Measurements from ENCODE around the gene SECISBP2.
A peak's percentile ranks its signal among the peaks of the same experiment; 100 is the strongest.
"Not testable (repeated sequence)": the region's sequence is repeated elsewhere in the genome, so short reads cannot be mapped to it uniquely, and the experiment has no call there.

SECISBP2 gene

DNA sequence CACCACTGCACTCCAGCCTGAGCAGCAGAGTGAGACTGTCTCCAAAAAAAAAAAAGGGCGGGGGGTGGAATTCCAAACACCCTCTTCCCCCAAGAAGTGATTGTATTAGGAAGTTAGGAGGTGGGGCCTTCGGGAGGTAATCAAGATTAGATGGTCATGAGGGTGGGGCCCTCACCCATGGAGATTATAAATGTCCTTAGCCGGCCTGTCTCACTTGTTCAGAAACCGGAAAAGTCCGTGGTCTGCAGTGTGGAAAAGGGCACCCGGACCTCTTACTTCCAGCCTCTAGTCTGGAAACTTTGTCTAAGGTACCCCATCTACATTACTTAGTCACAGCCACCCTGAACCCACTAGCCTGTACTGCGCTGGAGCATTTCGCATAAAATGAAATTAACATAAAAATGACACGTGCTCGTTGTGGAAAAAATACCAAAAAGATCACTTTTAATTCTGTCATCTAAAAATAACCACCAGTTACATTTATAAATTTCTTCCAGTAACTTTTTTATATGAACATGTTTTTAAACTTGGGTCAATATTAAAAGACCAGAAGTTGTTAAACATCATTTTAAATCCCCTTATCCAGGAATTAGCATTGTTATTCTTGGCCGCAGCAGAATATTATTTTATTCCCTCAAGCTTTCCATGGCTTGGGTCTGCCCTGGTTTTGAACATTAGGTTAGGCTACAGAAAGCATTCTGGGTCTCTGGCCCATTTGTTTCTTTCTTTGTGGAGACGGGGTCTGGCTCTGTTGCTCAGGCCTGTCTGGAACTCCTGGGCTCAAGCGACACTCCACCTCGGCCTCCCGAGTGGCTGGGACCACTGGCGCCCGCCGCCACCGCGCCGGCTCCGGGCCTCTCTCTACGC, 8.5 kb upstream of the SECISBP2 start:
- DNase-seq (ENCODE audit: low read depth) = no peak

- peak; percentile 100 for DNase-seq (ENCODE audit: low read depth)
Measured at GRCh38 chr9:89310475-89311345, 7.6 kb upstream of the SECISBP2 start, which contains the start of gene CKS2. CKS2 (plus strand) TSS chr9:89311195; CDS start chr9:89311293, 98 bp downstream.

- no peak for DNase-seq (ENCODE audit: low read depth)
Measured at GRCh38 chr9:89311346-89312221, 6.7 kb upstream of the SECISBP2 start.

DNA sequence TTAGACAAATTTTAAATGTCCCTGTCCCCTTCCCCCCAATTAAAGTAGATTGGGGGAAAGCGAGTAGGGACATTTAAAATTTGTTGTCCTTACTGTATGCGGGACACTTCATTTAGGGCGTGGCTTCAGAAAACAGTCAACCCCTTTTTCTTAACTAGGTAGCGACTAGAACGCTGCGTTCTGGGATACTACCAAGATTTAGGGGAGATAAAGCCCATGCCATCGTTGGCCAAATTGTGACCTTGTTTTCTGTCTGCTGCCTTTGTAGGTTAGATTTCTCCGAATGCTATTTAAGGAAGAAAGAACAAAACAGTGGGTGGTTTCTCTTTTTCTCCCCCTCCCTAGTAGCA, 6.1 kb upstream of the SECISBP2 start:
- no peak for DNase-seq (ENCODE audit: low read depth)

DNA sequence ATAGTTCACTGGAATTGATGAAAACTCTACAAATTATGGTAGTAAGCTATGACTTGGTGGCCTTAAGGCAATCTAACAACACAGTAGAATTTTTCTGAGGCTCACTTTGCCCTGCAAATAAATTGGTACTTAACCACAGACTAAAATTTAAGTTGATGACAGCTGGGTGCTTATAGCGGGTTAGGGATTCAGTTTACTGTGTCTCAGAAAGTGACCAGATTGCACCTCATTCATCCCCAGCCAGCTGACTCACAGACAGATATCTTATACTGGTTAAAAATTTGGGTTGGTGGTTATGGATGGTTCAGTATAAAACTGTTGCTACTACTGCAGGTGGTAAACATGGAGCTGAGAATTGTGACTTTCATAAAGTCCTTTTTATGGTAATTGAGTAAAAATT, 4.5 kb upstream of the SECISBP2 start:
- no peak for DNase-seq (ENCODE audit: low read depth)

DNA sequence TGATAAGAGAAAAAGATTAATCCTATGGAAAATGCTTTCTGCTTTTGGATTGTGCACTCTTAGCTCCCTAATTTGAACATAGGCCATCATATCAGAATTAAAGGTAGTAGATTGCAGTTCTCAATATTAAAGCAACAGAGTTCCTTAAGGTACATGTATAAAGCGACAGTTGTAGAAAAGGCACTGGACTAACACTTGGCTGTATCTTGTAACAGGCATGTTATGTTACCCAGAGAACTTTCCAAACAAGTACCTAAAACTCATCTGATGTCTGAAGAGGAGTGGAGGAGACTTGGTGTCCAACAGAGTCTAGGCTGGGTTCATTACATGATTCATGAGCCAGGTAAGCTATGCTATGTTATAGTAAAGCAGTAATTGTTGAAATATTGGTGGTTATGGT, 3.3 kb upstream of the SECISBP2 start:
- no peak for DNase-seq (ENCODE audit: low read depth)

GRCh38 chr9:89315482-89315881, 2.8 kb upstream of the SECISBP2 start:
- DNase-seq (ENCODE audit: low read depth) = no peak

- no peak for DNase-seq (ENCODE audit: low read depth)
Measured at GRCh38 chr9:89317282-89317681, 1.0 kb upstream of the SECISBP2 start.

DNA sequence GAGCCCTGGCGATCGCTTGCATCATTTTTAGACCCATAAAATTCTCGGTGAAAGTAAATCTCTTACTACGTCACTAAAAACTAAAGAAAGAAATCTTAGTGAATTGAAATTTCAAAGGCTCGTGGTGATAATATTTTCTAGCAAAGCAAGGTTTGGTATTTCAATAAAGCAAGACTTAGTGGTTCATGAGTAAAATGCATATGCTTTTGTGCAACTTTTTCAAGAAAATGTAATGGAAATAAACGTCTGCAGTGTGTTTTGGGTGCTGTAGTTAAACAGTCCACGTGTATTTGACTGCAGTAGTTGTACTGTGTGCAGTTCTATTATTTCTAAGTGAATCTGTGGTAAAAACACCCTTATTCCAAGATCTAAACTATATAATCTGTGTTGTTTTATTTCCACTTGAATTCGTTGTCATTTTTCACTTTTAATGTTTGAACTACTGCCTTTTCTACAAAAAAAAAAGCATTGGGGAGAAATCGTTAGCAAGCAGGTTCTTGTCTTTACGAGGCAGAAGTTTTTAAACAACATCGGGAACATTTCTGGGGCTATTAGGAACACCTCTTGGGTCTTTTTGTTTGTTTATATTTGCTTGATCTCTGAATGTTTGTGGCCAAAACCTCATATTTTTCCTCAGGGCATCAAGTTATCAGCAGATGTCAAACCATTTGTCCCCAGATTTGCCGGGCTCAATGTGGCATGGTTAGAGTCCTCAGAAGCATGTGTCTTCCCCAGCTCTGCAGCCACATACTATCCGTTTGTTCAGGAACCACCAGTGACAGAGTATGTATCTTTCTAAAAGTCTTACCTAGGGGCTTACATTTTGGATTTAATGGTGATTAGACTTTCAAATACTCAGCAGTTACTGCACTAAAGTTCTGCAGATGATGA, 960 bp downstream of the SECISBP2 start:
- DNase-seq (ENCODE audit: low read depth) = no peak

DNA sequence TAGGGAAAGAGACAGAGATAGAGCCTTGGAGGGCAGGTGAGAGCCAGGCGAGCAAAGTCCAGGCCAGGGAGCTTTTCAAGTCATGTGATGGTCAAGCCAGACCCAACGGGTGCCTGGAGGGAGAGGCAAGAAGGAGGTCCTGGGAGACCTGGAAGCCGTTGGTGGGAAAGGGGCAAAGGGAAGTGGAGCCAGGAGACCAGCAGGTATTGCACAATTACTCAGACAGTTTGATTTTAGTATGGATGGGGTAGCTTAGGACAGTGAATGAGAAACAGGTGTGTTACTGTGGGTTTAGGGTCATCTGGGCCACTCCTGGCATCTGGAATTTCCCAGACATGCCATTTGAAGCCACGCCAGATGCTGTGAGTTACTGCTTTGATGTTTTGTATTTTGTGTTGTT, 5.1 kb downstream of the SECISBP2 start:
- DNase-seq (ENCODE audit: low read depth) = no peak

GRCh38 chr9:89325733-89326132, 7.4 kb downstream of the SECISBP2 start:
- no peak for DNase-seq (ENCODE audit: low read depth)

DNA sequence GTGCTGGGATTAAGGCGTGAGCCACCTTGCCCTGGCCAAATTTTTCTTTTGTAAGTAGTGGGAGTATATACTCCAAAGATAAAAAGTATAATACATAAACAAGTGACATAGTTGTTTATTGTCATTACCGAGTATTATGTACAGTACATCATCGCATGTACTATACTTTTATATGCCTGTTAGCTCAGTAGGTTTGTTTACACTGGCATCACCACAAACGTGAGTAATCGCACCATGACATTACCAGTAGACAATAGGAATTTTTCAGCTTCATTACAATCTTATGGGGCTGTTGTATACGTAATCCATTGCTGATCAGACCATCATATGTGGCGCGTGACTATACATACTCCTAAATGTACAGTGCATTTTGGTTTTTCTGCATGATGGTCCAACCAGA, 9.8 kb downstream of the SECISBP2 start:
- DNase-seq (ENCODE audit: low read depth) = no peak

DNA sequence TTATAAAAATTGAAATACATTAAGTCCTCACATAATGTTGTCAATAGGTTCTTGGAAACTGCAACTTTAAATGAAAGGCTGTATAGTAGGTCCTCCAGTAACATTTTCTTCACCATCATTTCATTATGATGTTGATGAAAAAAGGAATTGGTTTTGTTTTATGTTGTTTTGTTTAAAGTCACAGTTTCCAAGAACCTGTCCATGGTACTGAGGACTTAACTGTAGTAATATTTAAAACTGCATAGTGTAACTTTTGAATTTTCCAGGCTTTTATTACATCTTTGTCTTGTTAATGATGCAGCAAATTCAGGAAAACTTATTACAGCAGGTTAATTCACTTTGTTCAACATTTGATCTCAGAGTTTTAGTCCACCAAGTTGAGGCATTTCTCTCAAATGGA, 11.6 kb downstream of the SECISBP2 start:
- no peak for DNase-seq (ENCODE audit: low read depth)

GRCh38 chr9:89330513-89330912, 12.2 kb downstream of the SECISBP2 start:
- no peak for DNase-seq (ENCODE audit: low read depth)

DNA sequence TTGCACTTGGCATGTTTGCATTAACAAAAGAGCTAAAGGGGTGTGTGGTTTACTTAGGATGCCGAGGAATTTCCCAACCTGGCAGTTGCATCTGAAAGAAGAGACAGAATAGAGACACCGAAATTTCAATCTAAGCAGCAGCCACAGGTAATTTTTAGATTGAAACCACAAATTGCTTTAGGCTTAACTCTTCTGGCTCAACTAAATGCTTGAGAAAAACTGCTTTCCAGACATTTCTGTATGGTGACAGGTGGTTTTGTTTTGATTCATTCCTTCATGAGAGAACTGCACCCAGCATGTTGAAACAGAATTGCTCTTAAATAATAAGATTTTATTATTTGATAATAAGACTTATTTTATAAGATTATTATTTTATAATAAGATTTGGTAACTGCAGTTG, 21.5 kb downstream of the SECISBP2 start:
- no peak for DNase-seq (ENCODE audit: low read depth)

- no peak for DNase-seq (ENCODE audit: low read depth)
Measured at GRCh38 chr9:89340332-89340731, 22.0 kb downstream of the SECISBP2 start.

GRCh38 chr9:89342213-89342612, 23.9 kb downstream of the SECISBP2 start:
- no peak for DNase-seq (ENCODE audit: low read depth)

GRCh38 chr9:89342948-89343347, 24.6 kb downstream of the SECISBP2 start:
- DNase-seq (ENCODE audit: low read depth) = peak; percentile 18

DNA sequence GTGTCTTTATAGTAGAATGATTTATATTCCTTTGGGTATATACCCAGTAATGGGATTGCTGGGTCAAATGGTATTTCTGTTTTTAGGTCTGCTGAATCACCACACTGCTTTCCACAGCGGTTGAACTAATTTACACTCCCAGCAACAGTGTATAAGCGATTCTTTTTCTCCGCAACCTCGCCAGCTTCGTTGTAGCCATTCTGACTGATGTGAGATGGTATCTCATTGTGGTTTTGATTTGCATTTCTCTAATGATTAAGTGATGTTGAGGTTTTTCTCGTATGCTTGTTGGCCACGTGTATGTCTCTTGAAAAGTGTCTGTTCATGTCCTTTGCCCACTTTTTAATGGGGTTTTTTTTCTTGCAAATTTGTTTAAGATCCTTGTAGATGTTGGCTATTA, 25.5 kb downstream of the SECISBP2 start:
- not testable (repeated sequence) for DNase-seq (ENCODE audit: low read depth)

GRCh38 chr9:89345476-89345875, 27.2 kb downstream of the SECISBP2 start:
- DNase-seq (ENCODE audit: low read depth) = no peak

DNA sequence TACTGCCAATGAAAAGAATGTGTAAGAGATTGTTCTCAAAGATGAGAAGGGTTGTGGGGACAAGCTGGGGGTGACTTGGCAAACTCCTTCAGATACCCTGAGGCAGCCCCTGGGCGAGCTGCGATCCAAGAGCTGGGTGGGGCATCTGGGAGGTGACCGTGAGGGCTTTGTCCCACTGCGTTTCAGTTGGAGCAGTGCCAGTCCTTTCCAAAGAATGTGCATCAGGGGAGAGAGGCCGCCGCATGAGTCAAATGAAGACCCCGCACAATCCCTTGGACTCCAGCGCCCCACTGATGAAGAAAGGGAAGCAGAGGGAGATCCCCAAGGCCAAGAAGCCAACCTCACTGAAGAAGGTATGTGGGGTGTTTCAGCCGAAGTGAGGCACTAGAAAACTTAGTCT, 28.4 kb downstream of the SECISBP2 start:
- DNase-seq (ENCODE audit: low read depth) = no peak
